ENCODE data around the gene FAM174B.

DNA sequence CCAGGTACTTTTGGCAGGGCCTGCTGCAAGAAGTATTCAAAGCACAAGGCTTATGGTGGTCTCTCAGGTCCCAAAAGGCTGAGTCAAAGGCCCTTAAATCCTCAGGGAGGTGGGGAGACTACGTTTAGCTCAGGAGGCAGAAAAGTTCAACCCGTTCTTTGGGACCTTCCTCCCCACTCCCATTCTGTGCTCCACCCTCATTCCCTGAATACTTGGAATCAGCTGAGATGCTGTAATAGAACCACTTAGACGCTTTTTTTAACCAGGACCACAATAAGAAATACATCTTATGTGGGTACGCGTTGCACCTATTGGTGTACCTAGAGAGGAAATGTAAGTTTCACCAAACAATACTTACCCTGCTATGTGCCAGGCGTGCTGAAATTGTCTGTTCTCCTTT is 58.0 kb downstream of the FAM174B start:
- no peak for TF ChIP-seq POLR2A (IDR thresholded peaks at IDR 0.05)
- TF ChIP-seq, protein P1, sequence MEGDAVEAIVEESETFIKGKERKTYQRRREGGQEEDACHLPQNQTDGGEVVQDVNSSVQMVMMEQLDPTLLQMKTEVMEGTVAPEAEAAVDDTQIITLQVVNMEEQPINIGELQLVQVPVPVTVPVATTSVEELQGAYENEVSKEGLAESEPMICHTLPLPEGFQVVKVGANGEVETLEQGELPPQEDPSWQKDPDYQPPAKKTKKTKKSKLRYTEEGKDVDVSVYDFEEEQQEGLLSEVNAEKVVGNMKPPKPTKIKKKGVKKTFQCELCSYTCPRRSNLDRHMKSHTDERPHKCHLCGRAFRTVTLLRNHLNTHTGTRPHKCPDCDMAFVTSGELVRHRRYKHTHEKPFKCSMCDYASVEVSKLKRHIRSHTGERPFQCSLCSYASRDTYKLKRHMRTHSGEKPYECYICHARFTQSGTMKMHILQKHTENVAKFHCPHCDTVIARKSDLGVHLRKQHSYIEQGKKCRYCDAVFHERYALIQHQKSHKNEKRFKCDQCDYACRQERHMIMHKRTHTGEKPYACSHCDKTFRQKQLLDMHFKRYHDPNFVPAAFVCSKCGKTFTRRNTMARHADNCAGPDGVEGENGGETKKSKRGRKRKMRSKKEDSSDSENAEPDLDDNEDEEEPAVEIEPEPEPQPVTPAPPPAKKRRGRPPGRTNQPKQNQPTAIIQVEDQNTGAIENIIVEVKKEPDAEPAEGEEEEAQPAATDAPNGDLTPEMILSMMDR (IDR thresholded peaks at IDR 0.05): no peak

Measured in heart left ventricle (tissue), 13 donors.